GM13976 (cell line): ENCODE data around the gene SLAIN2.

Experiments
- DNase-seq: peaks from one replicate; pipeline ENCODE4 v3.0.0; 2012; ENCODE audit warnings: low spot score
- in situ Hi-C: fragments of 300-500 bp; cut with MboI; formaldehyde crosslinking; loops from one replicate; pipeline ENCODE4 v1.12.0; 2022; ENCODE audit warnings: low sequenced_read_pairs, mixed read lengths, inconsistent platforms; ENCODE audit not compliant: unreplicated experiment
- TF ChIP-seq, protein P1 (sequence below): IDR thresholded peaks from 2 replicates; pipeline ENCODE4 v1.5.1; 2012; ENCODE audit warnings: borderline replicate concordance, mild to moderate bottlenecking; ENCODE audit not compliant: insufficient read depth; ENCODE audit errors: extremely low read depth, missing control alignments, control extremely low read depth

The SLAIN2 gene

DNA sequence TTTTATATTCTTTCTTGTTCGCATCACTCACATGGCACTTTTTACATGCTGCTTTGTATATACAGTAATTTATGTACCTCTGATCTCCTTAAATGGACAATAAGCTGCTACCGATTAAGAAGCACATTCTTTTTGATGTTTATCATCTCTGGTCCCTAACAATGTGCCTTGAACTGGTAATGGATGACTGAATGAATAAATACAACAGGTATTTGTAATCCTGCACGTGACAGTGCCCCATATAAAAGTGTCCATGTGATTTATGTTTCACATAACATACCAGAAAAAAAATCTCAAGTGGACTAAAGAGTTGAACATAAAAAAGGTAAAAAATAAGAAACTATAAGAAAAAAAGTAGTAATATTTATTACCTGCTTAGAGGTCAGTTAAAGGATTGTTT lies 7.7 kb upstream of the SLAIN2 start:
- in situ Hi-C loops: no loop called here
- TF ChIP-seq, protein P1, sequence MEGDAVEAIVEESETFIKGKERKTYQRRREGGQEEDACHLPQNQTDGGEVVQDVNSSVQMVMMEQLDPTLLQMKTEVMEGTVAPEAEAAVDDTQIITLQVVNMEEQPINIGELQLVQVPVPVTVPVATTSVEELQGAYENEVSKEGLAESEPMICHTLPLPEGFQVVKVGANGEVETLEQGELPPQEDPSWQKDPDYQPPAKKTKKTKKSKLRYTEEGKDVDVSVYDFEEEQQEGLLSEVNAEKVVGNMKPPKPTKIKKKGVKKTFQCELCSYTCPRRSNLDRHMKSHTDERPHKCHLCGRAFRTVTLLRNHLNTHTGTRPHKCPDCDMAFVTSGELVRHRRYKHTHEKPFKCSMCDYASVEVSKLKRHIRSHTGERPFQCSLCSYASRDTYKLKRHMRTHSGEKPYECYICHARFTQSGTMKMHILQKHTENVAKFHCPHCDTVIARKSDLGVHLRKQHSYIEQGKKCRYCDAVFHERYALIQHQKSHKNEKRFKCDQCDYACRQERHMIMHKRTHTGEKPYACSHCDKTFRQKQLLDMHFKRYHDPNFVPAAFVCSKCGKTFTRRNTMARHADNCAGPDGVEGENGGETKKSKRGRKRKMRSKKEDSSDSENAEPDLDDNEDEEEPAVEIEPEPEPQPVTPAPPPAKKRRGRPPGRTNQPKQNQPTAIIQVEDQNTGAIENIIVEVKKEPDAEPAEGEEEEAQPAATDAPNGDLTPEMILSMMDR: no peak
- no peak for DNase-seq

DNA sequence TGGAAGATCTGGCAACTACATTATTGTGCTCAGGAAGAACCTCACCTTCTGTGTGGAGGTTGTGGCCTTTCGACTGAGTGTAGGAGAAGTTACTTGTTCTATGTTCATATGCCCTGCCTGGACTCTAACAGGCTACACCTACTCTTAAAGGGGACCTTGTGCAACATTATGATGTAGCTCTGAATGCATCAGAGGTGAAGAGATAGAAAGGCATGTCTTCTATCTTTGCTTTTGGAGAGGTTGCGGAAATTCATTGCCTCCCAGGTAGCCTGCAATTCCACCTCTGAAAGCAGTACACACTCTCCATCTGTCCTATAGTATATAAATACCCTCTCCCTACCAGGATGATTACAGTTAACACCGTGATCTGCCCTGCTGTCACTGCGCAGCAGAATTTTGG lies 7.1 kb upstream of the SLAIN2 start:
- no peak for DNase-seq
- TF ChIP-seq, protein P1: no peak
- in situ Hi-C loops: no loop called here

DNA sequence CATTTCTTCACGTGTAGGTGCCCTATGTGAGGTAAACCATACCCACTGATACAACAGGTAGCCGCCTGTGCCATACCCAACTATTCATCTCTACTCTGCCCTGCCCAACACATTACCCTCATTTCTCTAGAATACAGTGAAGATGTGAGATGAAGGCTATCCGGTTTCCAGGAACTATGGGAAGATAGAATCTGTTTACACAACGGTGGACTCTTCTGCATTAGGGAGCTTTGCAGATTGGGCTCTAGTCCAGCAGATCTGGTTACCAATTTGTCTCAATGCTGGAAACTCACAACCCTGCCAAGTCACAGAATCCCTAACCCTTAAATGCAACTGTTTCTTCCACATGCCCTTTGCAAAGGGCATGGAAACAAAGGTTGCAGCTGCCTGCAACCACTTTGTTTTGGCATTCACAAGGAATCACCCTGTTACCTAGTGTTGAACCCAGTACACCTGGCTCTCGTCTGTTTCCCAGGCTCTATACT lies 6.4 kb upstream of the SLAIN2 start:
- TF ChIP-seq, protein P1: no peak
- no peak for DNase-seq
- in situ Hi-C loops: no loop called here

DNA sequence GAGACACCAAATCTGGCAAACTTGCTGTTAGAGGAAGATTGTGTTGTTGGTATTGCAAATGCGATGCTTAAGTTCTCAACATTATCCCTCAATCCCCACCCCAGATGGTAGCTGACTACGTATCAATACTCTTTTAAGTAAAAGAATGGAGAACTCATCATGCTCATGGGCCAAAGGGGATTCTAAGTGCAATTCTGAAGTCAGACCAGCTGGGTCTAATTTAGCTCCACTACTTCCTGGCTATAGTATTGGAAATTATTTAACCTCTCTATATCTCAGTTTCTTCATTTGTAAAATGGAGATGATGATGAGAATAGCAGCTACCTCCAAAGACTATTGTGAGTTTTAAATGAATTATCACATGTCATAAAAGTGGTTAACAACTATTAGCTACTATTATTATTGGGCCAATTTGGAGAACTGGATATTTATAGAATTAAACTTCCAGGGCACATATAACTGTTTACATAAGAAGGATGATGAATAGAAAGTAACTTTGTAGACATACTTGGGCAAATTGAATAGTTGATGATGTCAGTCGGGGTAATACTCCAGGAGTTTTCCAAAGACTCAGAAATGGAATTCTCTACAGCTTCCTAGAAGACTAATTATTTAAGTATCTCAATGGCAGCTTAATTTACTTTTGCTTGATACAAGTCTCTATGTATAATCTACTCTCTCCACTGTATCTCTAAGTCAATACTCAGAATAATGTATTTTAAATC lies 5.0 kb upstream of the SLAIN2 start:
- TF ChIP-seq, protein P1: no peak
- in situ Hi-C loops: no loop called here
- no peak for DNase-seq

DNA sequence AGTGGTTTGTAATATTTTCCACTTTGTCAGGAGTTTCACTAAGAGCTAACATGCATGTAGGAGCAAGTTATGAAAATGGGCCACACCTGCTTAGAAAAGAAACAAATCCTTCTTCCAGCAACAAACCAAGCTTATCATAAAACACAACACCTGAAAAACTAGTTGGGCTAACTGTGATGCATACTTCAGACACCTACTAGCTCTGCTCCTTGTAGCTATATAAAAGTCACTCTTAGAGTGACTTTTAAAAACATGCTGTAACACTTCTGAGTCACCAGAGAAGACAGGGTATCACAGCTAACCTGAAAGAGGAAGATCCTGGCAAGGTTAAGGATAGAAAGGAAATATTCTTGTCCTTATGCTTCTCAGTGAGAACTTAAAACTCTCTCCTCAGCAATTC lies 3.6 kb upstream of the SLAIN2 start:
- TF ChIP-seq, protein P1: no peak
- no peak for DNase-seq
- in situ Hi-C loops: no loop called here

DNA sequence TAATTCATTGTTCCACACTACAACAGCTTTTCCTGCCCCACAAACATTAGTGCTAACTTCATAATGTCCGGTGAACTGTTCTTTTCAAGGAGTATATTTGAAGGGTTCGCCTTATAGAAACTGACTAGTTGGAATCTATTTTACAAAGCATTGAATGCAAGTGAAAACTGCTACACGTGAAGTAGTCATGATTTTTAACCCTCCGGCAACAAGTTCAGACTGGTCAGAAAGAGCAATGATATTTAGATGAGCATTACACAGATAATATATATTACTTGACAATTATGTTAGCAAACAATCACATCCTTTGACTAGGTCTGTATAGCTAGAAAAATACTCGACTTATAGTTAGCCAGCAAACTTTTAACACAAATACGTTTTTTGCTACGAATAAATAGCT lies 1.7 kb upstream of the SLAIN2 start:
- TF ChIP-seq, protein P1: no peak
- in situ Hi-C loops: no loop called here
- no peak for DNase-seq

DNA sequence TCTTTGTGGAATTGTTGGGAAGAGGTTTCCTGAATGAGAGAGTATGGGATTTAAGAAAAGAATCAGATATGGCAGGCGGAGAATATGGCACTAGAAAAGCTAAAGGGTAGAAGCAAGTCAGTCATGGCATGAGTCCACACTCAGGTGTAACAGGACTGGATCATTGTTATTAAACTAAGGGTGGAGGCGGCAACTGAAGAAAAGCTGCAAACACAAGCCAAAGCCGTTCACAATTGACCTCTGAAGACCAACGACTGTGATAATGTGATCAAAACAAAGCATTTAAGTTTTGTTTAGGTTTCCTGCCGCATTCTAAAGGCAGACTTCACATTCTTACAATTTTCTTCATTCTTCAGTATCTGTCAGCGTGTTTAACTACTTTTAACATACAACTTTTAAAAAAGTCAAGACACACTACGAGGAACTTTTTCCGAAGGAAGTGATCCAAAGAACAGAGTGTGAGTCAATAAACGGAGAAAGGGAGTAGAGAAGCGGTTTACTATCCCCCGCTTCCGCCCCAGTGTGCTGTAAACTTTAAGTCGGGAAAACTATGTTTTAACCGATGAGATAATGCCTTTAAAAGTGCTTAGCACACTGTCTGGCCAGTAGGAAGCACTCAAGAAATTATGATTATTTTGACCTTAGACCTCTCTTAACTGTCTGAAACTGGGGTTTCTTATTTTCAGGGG lies 909 bp upstream of the SLAIN2 start:
- in situ Hi-C loops: no loop called here
- TF ChIP-seq, protein P1: no peak
- DNase-seq: no peak
